Caco-2 (cell line): Measurements from ENCODE around the gene GTF2F1. TPM values are rescaled to one million over a fixed set of nuclear protein-coding genes. Genes with fewer than 3 reads are reported as not detected.

Source experiments
- BruUV-seq: library from RNA; stranded (reverse); fragments of 400-500 nt; replicated peaks from 2 replicates; lab custom pipeline; 2021; lab: Mats Ljungman, UMichigan
- CTCF ChIA-PET: fragments of 300-600 bp; sonication (Branson Sonifier 250); formaldehyde crosslinking; loops from one replicate; lab custom pipeline; 2022; ENCODE audit warnings: antibody characterized with exemption; lab: Charles Lee
- POLR2A ChIA-PET: fragments of 300-600 bp; sonication (Branson Sonifier 250); formaldehyde crosslinking; loops from one replicate; lab custom pipeline; 2022; ENCODE audit warnings: antibody characterized with exemption; lab: Charles Lee
- DNase-seq, 2 experiments: peaks; one replicate each; pipeline versions ENCODE4 v3.0.0 to v3.0.0-alpha.2; 2020 to 2022
- H3K27me3 ChIP-seq: replicated peaks from 2 replicates; pipeline ENCODE4 v1.6.0; 2011; ENCODE audit warnings: low read length; ENCODE audit not compliant: control insufficient read depth, insufficient read depth
- H3K36me3 ChIP-seq: 2 replicates; pipeline ENCODE4 v1.5.1; 2011; ENCODE audit warnings: low read length; ENCODE audit not compliant: control insufficient read depth, insufficient read depth
- H3K4me1 ChIP-seq: fragments of 250-450 bp; sonication (Bioruptor Pico); 2 replicates; pipeline ENCODE4 v1.5.1; 2020; ENCODE audit warnings: mild to moderate bottlenecking
- H3K4me3 ChIP-seq: 2 replicates; pipeline ENCODE4 v1.5.1; 2011; ENCODE audit warnings: low read depth, mild to moderate bottlenecking, control low read depth, low read length
- H3K9me3 ChIP-seq: fragments of 250-450 bp; sonication (Bioruptor Pico); 2 replicates; pipeline ENCODE4 v1.5.1; 2020; ENCODE audit warnings: mild to moderate bottlenecking, moderate library complexity
- H3K27ac Mint-ChIP-seq: one replicate; pipeline ENCODE4 v1.8.0; 2022; ENCODE audit warnings: mixed read lengths; ENCODE audit not compliant: unreplicated experiment
- H3K27me3 Mint-ChIP-seq: one replicate; pipeline ENCODE4 v1.8.0; 2022; ENCODE audit warnings: mixed read lengths; ENCODE audit not compliant: insufficient read depth, unreplicated experiment
- H3K36me3 Mint-ChIP-seq: one replicate; pipeline ENCODE4 v1.8.0; 2022; ENCODE audit warnings: mild to moderate bottlenecking, mixed read lengths; ENCODE audit not compliant: insufficient read depth, unreplicated experiment
- H3K4me1 Mint-ChIP-seq: one replicate; pipeline ENCODE4 v1.8.0; 2022; ENCODE audit warnings: low read depth, mixed read lengths; ENCODE audit not compliant: unreplicated experiment
- H3K4me3 Mint-ChIP-seq: one replicate; pipeline ENCODE4 v1.8.0; 2022; ENCODE audit warnings: mild to moderate bottlenecking, moderate library complexity, mixed read lengths; ENCODE audit not compliant: unreplicated experiment
- H3K9me3 Mint-ChIP-seq: one replicate; pipeline ENCODE4 v1.8.0; 2022; ENCODE audit warnings: mixed read lengths; ENCODE audit not compliant: unreplicated experiment
- intact Hi-C: fragments of 100-400 bp; cut with micrococcal nuclease; formaldehyde crosslinking; loops from one replicate; pipeline ENCODE4 v1.10.0; 2022; ENCODE audit not compliant: unreplicated experiment
- total RNA-seq: library from RNA; stranded (reverse); gene quantifications from 2 replicates; pipeline ENCODE4 v1.2.3, GENCODE V29; 2022
- TF ChIP-seq, protein P1 (sequence below), 2 experiments: fragments of 200-600 bp in 1 of 2; IDR thresholded peaks; 1 replicate in 1 of 2; 2 replicates in 1 of 2; pipeline versions ENCODE4 v1.5.1 to v1.8.0; 2011 to 2022; ENCODE audit warnings: antibody characterized with exemption in 1 of 2, control low read depth in 1 of 2, inconsistent platforms in 1 of 2, low read depth in 1 of 2, low read length in 1 of 2, mild to moderate bottlenecking in 1 of 2, moderate library complexity in 1 of 2; ENCODE audit not compliant: insufficient read depth in 1 of 2, severe bottlenecking in 1 of 2, unreplicated experiment in 1 of 2

Gene GTF2F1
- total RNA-seq, 1 experiment from 2014 or later, result 77.4 TPM

- BruUV-seq, result no TSS peak
- ChIA-PET CTCF (no interaction called here), POLR2A (interaction anchor here (0.6 to 1.9 kb wide), 2 partner anchors 13 to 102 kb away, joined by 3 to 12 read pairs; partner anchors contain the start of gene CLPP)
- Mint-ChIP-seq H3K27me3 (no peaks in the 10 kb centered on the region), H3K36me3 (peaks cover 60% of the 10 kb centered on the region), H3K4me3 (peak overlapping the region; percentile 96), H3K27ac (peak overlapping the region; percentile 99), H3K9me3 (no peaks in the 10 kb centered on the region), H3K4me1 (peaks cover 6% of the 10 kb centered on the region)
- Histone ChIP-seq H3K4me3 (peak overlapping the region; percentile 68), H3K4me1 (peaks cover 29% of the 10 kb centered on the region), H3K36me3 (no peaks in the 10 kb centered on the region; the same call in 1 of the 2 replicates), H3K9me3 (no peaks in the 10 kb centered on the region), H3K27me3 (no peaks in the 10 kb centered on the region)
- intact Hi-C loops, result loop anchor here (1.0 to 2.0 kb wide), 4 partner anchors 12 to 103 kb away; partner anchors contain the start of genes CLPP and GTF2F1
- DNase-seq, result no peak
- TF ChIP-seq, protein P1, sequence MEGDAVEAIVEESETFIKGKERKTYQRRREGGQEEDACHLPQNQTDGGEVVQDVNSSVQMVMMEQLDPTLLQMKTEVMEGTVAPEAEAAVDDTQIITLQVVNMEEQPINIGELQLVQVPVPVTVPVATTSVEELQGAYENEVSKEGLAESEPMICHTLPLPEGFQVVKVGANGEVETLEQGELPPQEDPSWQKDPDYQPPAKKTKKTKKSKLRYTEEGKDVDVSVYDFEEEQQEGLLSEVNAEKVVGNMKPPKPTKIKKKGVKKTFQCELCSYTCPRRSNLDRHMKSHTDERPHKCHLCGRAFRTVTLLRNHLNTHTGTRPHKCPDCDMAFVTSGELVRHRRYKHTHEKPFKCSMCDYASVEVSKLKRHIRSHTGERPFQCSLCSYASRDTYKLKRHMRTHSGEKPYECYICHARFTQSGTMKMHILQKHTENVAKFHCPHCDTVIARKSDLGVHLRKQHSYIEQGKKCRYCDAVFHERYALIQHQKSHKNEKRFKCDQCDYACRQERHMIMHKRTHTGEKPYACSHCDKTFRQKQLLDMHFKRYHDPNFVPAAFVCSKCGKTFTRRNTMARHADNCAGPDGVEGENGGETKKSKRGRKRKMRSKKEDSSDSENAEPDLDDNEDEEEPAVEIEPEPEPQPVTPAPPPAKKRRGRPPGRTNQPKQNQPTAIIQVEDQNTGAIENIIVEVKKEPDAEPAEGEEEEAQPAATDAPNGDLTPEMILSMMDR (IDR thresholded peaks at IDR 0.05; ENCODE audit: insufficient read depth in 1 of 2, low read depth in 1 of 2, low read length in 1 of 2, severe bottlenecking in 1 of 2, unreplicated experiment in 1 of 2), result no peak
Measured at GRCh38 chr19:6373813-6374108, 19.2 kb downstream of the GTF2F1 start.

- Mint-ChIP-seq H3K36me3 (peaks cover 55% of the 10 kb centered on the region), H3K27ac (peak overlapping the region; percentile 99), H3K9me3 (no peaks in the 10 kb centered on the region), H3K27me3 (no peaks in the 10 kb centered on the region), H3K4me3 (peak overlapping the region; percentile 96), H3K4me1 (peaks cover 6% of the 10 kb centered on the region)
- Histone ChIP-seq H3K4me3 (peak overlapping the region; percentile 97), H3K4me1 (peaks cover 23% of the 10 kb centered on the region), H3K27me3 (no peaks in the 10 kb centered on the region), H3K36me3 (no peaks in the 10 kb centered on the region; the same call in 1 of the 2 replicates), H3K9me3 (no peaks in the 10 kb centered on the region)
- TF ChIP-seq, protein P1 (IDR thresholded peaks at IDR 0.05; ENCODE audit: insufficient read depth in 1 of 2, low read depth in 1 of 2, low read length in 1 of 2, severe bottlenecking in 1 of 2, unreplicated experiment in 1 of 2), result no peak
- intact Hi-C loops, result loop anchor here (1.0 to 2.0 kb wide), 4 partner anchors 12 to 103 kb away; partner anchors contain the start of genes CLPP and GTF2F1
- BruUV-seq, result no TSS peak
- DNase-seq, result peak; percentile 98
- ChIA-PET POLR2A (interaction anchor here (0.9 to 1.9 kb wide), 8 partner anchors 10 to 103 kb away, joined by 3 to 27 read pairs (median 12); partner anchors contain the start of genes CLPP, GTF2F1, KHSRP and SLC25A23), CTCF (interaction anchor here (0.8 to 1.5 kb wide), 7 partner anchors 9 to 247 kb away, joined by 3 to 11 read pairs (median 6); partner anchors contain the start of genes CLPP and KHSRP)
Measured at GRCh38 chr19:6373096-6373812, 19.7 kb downstream of the GTF2F1 start.

DNA sequence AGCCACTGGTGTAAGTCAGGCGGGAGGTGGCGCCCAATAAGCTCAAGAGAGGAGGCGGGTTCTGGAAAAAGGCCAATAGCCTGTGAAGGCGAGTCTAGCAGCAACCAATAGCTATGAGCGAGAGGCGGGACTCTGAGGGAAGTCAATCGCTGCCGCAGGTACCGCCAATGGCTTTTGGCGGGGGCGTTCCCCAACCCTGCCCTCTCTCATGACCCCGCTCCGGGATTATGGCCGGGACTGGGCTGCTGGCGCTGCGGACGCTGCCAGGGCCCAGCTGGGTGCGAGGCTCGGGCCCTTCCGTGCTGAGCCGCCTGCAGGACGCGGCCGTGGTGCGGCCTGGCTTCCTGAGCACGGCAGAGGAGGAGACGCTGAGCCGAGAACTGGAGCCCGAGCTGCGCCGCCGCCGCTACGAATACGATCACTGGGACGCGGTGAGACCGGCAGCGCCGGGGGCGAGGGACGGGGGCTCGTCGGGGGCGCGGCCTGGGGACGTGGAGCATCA, 20.3 kb downstream of the GTF2F1 start, which contains the start of gene ALKBH7:
Gene ALKBH7, plus strand, starts transcription at position 201 of the 502 bp plus-strand sequence. Its CDS starts 27 bp downstream, at position 228.
- TF ChIP-seq, protein P1 (IDR thresholded peaks at IDR 0.05; ENCODE audit: insufficient read depth in 1 of 2, low read depth in 1 of 2, low read length in 1 of 2, severe bottlenecking in 1 of 2, unreplicated experiment in 1 of 2), result no peak
- H3K4me3 Mint-ChIP-seq, result peak within 1 kb of the TSS; percentile 96
- CTCF ChIA-PET, result interaction anchor here (0.6 to 1.5 kb wide), 11 partner anchors 10 to 246 kb away, joined by 3 to 11 read pairs (median 5); partner anchors contain the start of genes CLPP, GTF2F1 and KHSRP
- intact Hi-C loops, result loop anchor here (1.0 to 2.0 kb wide), 5 partner anchors 11 to 104 kb away; partner anchors contain the start of genes CLPP and GTF2F1
- Histone ChIP-seq H3K27me3 (no peaks in the 10 kb centered on the region), H3K36me3 (peaks cover 1% of the 10 kb centered on the region; the same call in 1 of the 2 replicates), H3K4me3 (peak within 1 kb of the TSS; percentile 97), H3K4me1 (peaks cover 17% of the 10 kb centered on the region), H3K9me3 (no peaks in the 10 kb centered on the region)
- H3K9me3 Mint-ChIP-seq, result no peaks in the 10 kb centered on the region
- POLR2A ChIA-PET, result interaction anchor here (0.5 to 1.9 kb wide), 11 partner anchors 9 to 870 kb away, joined by 3 to 27 read pairs (median 7); partner anchors contain the start of genes CLPP, GTF2F1, KHSRP and SLC25A23
- peak; percentile 97 to 99 for DNase-seq
- BruUV-seq, result no TSS peak
- H3K4me1 Mint-ChIP-seq, result peaks cover 6% of the 10 kb centered on the region
- no peaks in the 10 kb centered on the region for H3K27me3 Mint-ChIP-seq
- peak within 1 kb of the TSS; percentile 99 for H3K27ac Mint-ChIP-seq
- peaks cover 49% of the 10 kb centered on the region for H3K36me3 Mint-ChIP-seq
